GM12878 (cell line): ENCODE measurements around the gene PI4KA. TPM values are rescaled to one million over a fixed set of nuclear protein-coding genes. Genes with fewer than 3 reads are reported as not detected.

Experiments
- ATAC-seq: fragments of 200-7000 bp; cut with Tn5 transposase; 3 replicates; pipeline ENCODE4 v1.9.1; 2020; ENCODE audit warnings: mild to moderate bottlenecking, moderate library complexity
- BruUV-seq: library from RNA; stranded (reverse); fragments of 400-500 nt; replicated peaks from 2 replicates; lab custom pipeline; 2021; lab: Mats Ljungman, UMichigan
- CTCF ChIA-PET: fragments of 300-600 bp; sonication (Branson Sonifier 250); formaldehyde crosslinking; extraction: SDS; loops from one replicate; lab custom pipeline; 2021; ENCODE audit warnings: inconsistent platforms; lab: Yijun Ruan, JAX
- POLR2A ChIA-PET: fragments of 350-600 bp; formaldehyde crosslinking; extraction: SDS; loops from one replicate; lab custom pipeline; 2021; ENCODE audit warnings: inconsistent platforms; lab: Charles Lee
- RAD21 ChIA-PET: fragments of 300-600 bp; sonication (Branson Sonifier 250); formaldehyde crosslinking; loops from one replicate; lab custom pipeline; 2023; ENCODE audit warnings: antibody characterized with exemption; ENCODE audit not compliant: unreplicated experiment; lab: Charles Lee
- SMC1A ChIA-PET: fragments of 300-600 bp; sonication (Branson Sonifier 250); formaldehyde crosslinking; loops from one replicate; lab custom pipeline; 2023; ENCODE audit not compliant: unreplicated experiment, uncharacterized antibody; lab: Charles Lee
- DNase-seq: peaks from one replicate; pipeline ENCODE4 v3.0.0-alpha.2; 2011; ENCODE audit warnings: low read depth, low spot score
- FAIRE-seq: peaks from 3 replicates; lab custom pipeline; 2011; peaks lifted over from hg19 to GRCh38; lab: Jason Lieb, UNC
- H2AFZ ChIP-seq: 2 replicates; pipeline ENCODE4 v1.6.0; 2011; ENCODE audit warnings: low read depth, low read length, control low read depth; ENCODE audit not compliant: control insufficient read depth
- H3K27ac ChIP-seq: 2 replicates; pipeline ENCODE4 v1.5.1; 2011; ENCODE audit warnings: control low read depth; ENCODE audit not compliant: control insufficient read depth, insufficient read depth
- H3K27me3 ChIP-seq, 2 experiments: replicated peaks in 1 of 2; 2 replicates each; pipeline versions ENCODE4 v1.6.0 to v1.6.1; 2011; ENCODE audit warnings: low read length in 1 of 2; ENCODE audit not compliant: control insufficient read depth in 2 of 2, insufficient read depth in 2 of 2
- H3K36me3 ChIP-seq, 2 experiments: 2 replicates each; pipeline ENCODE4 v1.5.1; 2011; ENCODE audit warnings: low read length in 1 of 2; ENCODE audit not compliant: control insufficient read depth in 2 of 2, insufficient read depth in 2 of 2
- H3K4me1 ChIP-seq: 2 replicates; pipeline ENCODE4 v1.6.1; 2011; ENCODE audit warnings: mild to moderate bottlenecking, low read length, moderate library complexity, mixed read lengths; ENCODE audit not compliant: control insufficient read depth, insufficient read depth
- H3K4me2 ChIP-seq: 2 replicates; pipeline ENCODE4 v1.6.0; 2011; ENCODE audit warnings: control low read depth; ENCODE audit not compliant: control insufficient read depth, insufficient read depth
- H3K4me3 ChIP-seq: fragments of 200-600 bp; sonication (generic); 2 replicates; pipeline ENCODE4 v1.5.1; 2016
- H3K79me2 ChIP-seq: 2 replicates; pipeline ENCODE4 v1.6.0; 2011; ENCODE audit warnings: low read length; ENCODE audit not compliant: control insufficient read depth, insufficient read depth
- H3K9ac ChIP-seq: 2 replicates; pipeline ENCODE4 v1.8.0; 2011; ENCODE audit warnings: low read length, control low read depth, mixed read lengths; ENCODE audit not compliant: control insufficient read depth, insufficient read depth
- H3K9me3 ChIP-seq: replicated peaks from 3 replicates; pipeline ENCODE4 v1.5.1; 2011; ENCODE audit warnings: mild to moderate bottlenecking, low read length; ENCODE audit not compliant: control insufficient read depth, insufficient read depth
- H4K20me1 ChIP-seq: 2 replicates; pipeline ENCODE4 v1.6.0; 2011; ENCODE audit not compliant: control insufficient read depth, insufficient read depth
- BCL11A ChIP-seq: IDR thresholded peaks from 2 replicates; pipeline ENCODE4 v1.6.1; 2011; ENCODE audit warnings: low read depth, low read length
- CBFB ChIP-seq: IDR thresholded peaks from 2 replicates; pipeline ENCODE4 v1.6.1; 2016; ENCODE audit warnings: antibody characterized with exemption, low read depth
- IKZF2 ChIP-seq, 2 experiments: fragments of 450-650 bp; IDR thresholded peaks; 2 replicates each; pipeline ENCODE4 v1.6.1; 2017; ENCODE audit warnings: mild to moderate bottlenecking in 2 of 2, moderate library complexity in 2 of 2
- JUND ChIP-seq: IDR thresholded peaks from 2 replicates; pipeline ENCODE4 v1.6.1; 2012; ENCODE audit warnings: low read depth, mild to moderate bottlenecking, low read length, improper control_type of control experiment, moderate library complexity
- LARP7 ChIP-seq: fragments of 450-650 bp; IDR thresholded peaks from 2 replicates; pipeline ENCODE4 v1.6.1; 2017; ENCODE audit warnings: mild to moderate bottlenecking
- MAX ChIP-seq: IDR thresholded peaks from 2 replicates; pipeline ENCODE4 v1.6.1; 2012; ENCODE audit warnings: low read depth, low read length, improper control_type of control experiment
- MLLT1 ChIP-seq: fragments of 450-650 bp; IDR thresholded peaks from 2 replicates; pipeline ENCODE4 v1.6.1; 2016; ENCODE audit warnings: mild to moderate bottlenecking
- PML ChIP-seq: IDR thresholded peaks from 2 replicates; pipeline ENCODE4 v1.6.1; 2012; ENCODE audit warnings: low read length, inconsistent platforms
- POLR2AphosphoS5 ChIP-seq: IDR thresholded peaks from 2 replicates; pipeline ENCODE4 v1.6.1; 2011; ENCODE audit warnings: mild to moderate bottlenecking, low read length, inconsistent platforms
- SMAD1 ChIP-seq: fragments of 450-650 bp; IDR thresholded peaks from 2 replicates; pipeline ENCODE4 v1.6.1; 2018; ENCODE audit warnings: mild to moderate bottlenecking, low read depth; ENCODE audit not compliant: partially characterized antibody
- SMARCA5 ChIP-seq: fragments of 450-650 bp; IDR thresholded peaks from 2 replicates; pipeline ENCODE4 v1.6.1; 2017; ENCODE audit warnings: mild to moderate bottlenecking
- STAT3 ChIP-seq: IDR thresholded peaks from 2 replicates; pipeline ENCODE4 v1.6.1; 2011; ENCODE audit warnings: low read depth, low read length, improper control_type of control experiment
- TCF7 ChIP-seq: IDR thresholded peaks from 2 replicates; pipeline ENCODE4 v1.6.1; 2014; ENCODE audit warnings: antibody characterized with exemption, borderline replicate concordance
- USF1 ChIP-seq: IDR thresholded peaks from 2 replicates; pipeline ENCODE4 v1.6.1; 2011; ENCODE audit warnings: borderline replicate concordance, low read depth, mild to moderate bottlenecking, moderate library complexity, mixed read lengths, low read length; ENCODE audit not compliant: insufficient read depth; ENCODE audit errors: extremely low read length
- ZBED1 ChIP-seq: IDR thresholded peaks from 2 replicates; pipeline ENCODE4 v1.6.1; 2016; ENCODE audit warnings: borderline replicate concordance
- ZBTB33 ChIP-seq: fragments of 450-650 bp; IDR thresholded peaks from 2 replicates; pipeline ENCODE4 v1.6.1; 2017; ENCODE audit warnings: mild to moderate bottlenecking
- ZNF687 ChIP-seq: fragments of 450-650 bp; IDR thresholded peaks from 2 replicates; pipeline ENCODE4 v1.6.1; 2017; ENCODE audit warnings: mild to moderate bottlenecking, moderate library complexity
- WGBS: methylation state at CpG from one replicate; pipeline ENCODE4 v1.1.6; 2016; ENCODE audit warnings: low lambda C conversion rate; ENCODE audit not compliant: insufficient replicate concordance, insufficient coverage; ENCODE audit errors: missing lambda C conversion rate; 5-methylcytosine and 5-hydroxymethylcytosine counted together
- in situ Hi-C: fragments of 300-500 bp; cut with MboI; formaldehyde crosslinking; loops from 9 replicates; pipeline ENCODE4 v1.14.3; 2018; ENCODE audit warnings: mixed read lengths
- intact Hi-C: fragments of 100-400 bp; cut with micrococcal nuclease; formaldehyde crosslinking; loops from one replicate; pipeline ENCODE4 v1.14.2; 2022; ENCODE audit not compliant: unreplicated experiment
- polyA plus RNA-seq, 11 experiments: library from polyadenylated mRNA; depleted of rRNA in 4 of 11; unstranded in 6 of 11; stranded (reverse) in 5 of 11; fragments of >200 nt; fragmentation: Nextera tagmentation in 4 of 11; fragmentation: Illumina TruSeq in 1 of 11; extraction: Ambion mirVana in 4 of 11; extraction: Trizol in 1 of 11; gene quantifications; 1 replicate in 1 of 11; 2 replicates in 10 of 11; pipeline versions ENCODE4 v1.2.1 to v1.2.3, GENCODE V29; 2011 to 2016; ENCODE audit warnings: inconsistent platforms in 2 of 11, missing spikeins in 2 of 11, low read depth in 1 of 11
- total RNA-seq, 4 experiments: library from RNA; depleted of rRNA in 3 of 4; stranded (reverse); fragments of >200 nt in 3 of 4; fragmentation: Illumina TruSeq in 1 of 4; extraction: Trizol in 1 of 4; gene quantifications; 2 replicates each; pipeline versions ENCODE4 v1.2.1 to v1.2.3, GENCODE V29; 2013 to 2021

Gene PI4KA
- total and polyA plus RNA-seq, 10 of the 15 experiments (the other 5 are each of a cell fraction or from before 2014, with no cell fraction given), result 4.2 to 78.4 (median 42.1) TPM

- RAD21 ChIA-PET, result no interaction called here
- Histone ChIP-seq H3K9me3 (no peaks in the 10 kb centered on the region), H3K9ac (no peak overlapping the region), H3K4me1 (no peaks in the 10 kb centered on the region), H3K79me2 (no peaks in the 10 kb centered on the region), H3K27ac (no peak overlapping the region), H3K36me3 (peaks cover 4 to 6% of the 10 kb centered on the region in 2 experiments; a peak in 3 of 4 replicates), H3K4me3 (no peak overlapping the region), H3K27me3 (no peaks in the 10 kb centered on the region), H4K20me1 (no peaks in the 10 kb centered on the region), H3K4me2 (no peak overlapping the region), H2AFZ (no peak overlapping the region)
- SMC1A ChIA-PET, result interaction anchor here (0.9 to 1.2 kb wide), 2 partner anchors 9 to 47 kb away, joined by 3 read pairs; no protein-coding TSS in a partner anchor
- BruUV-seq, result no TSS peak
- ATAC-seq (no peak), FAIRE-seq (no peak), DNase-seq (no peak)
- POLR2A ChIA-PET, result no interaction called here
- intact Hi-C loops (no loop called here), in situ Hi-C loops (no loop called here)
- CTCF ChIA-PET, result interaction anchor here (1.0 to 1.2 kb wide), 2 partner anchors 16 to 150 kb away, joined by 3 read pairs; no protein-coding TSS in a partner anchor
- 88% methylated on average over 6 of the region's 6 CpGs for WGBS
- no peak for TF ChIP-seq TCF7
- no peak for TF ChIP-seq MAX
- no peak for TF ChIP-seq STAT3
- TF ChIP-seq BCL11A, result no peak
- TF ChIP-seq LARP7, result no peak
- no peak for TF ChIP-seq USF1
- TF ChIP-seq ZBED1, result no peak
- no peak for TF ChIP-seq SMARCA5
- TF ChIP-seq JUND, result no peak
- TF ChIP-seq CBFB, result no peak
- no peak for TF ChIP-seq POLR2AphosphoS5
- no peak for TF ChIP-seq MLLT1
- TF ChIP-seq ZNF687, result no peak
- TF ChIP-seq PML, result no peak
- no peak for TF ChIP-seq IKZF2 (IDR thresholded peaks at IDR 0.05)
- TF ChIP-seq SMAD1, result no peak
- TF ChIP-seq ZBTB33, result no peak
Measured at GRCh38 chr22:20809538-20810185, 48.9 kb downstream of the PI4KA start.
